ENCODE data around the gene ZNF785. TPM values are rescaled to one million over a fixed set of nuclear protein-coding genes. Genes with fewer than 3 reads are reported as not detected.
A peak's percentile ranks its signal among the peaks of the same experiment; 100 is the strongest.
"Not testable (repeated sequence)": the region's sequence is repeated elsewhere in the genome, so short reads cannot be mapped to it uniquely, and the experiment has no call there.

The ZNF785 gene
- 26.3 TPM for total RNA-seq

DNA sequence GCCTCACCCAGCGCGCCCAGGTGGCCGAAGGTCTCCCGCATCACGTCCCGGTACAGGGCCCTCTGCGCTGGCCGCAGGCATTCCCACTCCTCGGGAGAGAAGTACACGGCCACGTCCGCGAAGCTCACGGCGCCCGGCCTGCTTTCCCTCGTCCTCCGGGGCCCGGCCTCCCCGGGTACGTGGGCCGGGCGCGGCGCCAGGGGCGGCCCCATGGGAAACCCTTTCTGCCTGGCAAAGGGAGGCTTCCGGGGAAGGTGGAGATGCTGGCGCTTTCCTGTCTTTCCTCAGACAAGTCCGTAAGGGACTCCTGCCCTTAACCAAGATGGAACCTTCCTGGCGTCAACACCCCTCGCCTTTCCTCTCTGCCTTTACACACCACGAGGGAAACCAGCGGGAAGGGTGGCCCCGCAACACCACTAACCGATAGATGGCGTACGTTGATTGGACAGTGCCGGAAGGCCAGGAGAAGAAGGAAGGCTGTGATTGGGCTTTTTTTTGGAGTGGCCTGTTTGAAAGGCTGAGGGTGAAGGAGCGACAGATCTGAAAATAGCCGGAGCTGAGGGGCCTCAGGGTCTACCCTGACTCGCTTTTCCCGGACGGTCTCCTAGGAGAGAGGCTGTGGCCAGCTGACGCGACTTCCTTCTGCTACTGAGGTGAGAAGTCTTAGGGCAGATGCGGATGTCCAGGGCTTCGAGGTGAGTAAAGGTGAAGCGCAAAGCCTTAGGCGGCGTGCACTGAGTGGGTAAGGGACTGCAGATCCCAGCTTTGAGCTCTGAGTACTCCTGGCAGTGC lies at the start of gene ZNF785:
Gene ZNF785, minus strand, starts transcription at position 298 of the 792 bp plus-strand sequence. Its CDS starts 86 bp downstream, at position 212.
- intact Hi-C loops (cut with DNase I), result no loop called here
- peak; percentile 97 for DNase-seq (ENCODE audit: low spot score)
- ATAC-seq, result peak; percentile 99

DNA sequence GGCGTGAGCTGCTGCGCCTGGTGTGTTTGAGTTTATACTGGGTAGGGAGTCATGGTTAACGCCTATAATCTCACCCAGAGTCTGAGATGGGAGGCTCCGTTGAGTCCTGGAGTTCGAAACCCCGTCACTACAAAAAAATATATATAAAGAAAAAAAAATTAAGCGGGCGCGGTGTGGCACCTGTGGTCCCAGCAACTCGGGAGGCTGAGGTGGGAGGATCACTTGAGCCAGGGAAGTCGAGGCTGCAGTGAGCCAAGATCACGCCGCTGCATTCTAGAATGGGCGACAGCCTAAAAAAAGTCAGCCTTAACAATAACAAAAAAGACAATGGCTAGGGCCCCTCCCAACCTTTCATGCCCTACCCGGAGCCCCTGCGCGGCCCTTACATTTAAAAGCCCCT lies 48.0 kb upstream of the ZNF785 start:
- DNase-seq (ENCODE audit: low spot score) (no peak), ATAC-seq (no peak)
- intact Hi-C loops (cut with DNase I), result no loop called here

DNA sequence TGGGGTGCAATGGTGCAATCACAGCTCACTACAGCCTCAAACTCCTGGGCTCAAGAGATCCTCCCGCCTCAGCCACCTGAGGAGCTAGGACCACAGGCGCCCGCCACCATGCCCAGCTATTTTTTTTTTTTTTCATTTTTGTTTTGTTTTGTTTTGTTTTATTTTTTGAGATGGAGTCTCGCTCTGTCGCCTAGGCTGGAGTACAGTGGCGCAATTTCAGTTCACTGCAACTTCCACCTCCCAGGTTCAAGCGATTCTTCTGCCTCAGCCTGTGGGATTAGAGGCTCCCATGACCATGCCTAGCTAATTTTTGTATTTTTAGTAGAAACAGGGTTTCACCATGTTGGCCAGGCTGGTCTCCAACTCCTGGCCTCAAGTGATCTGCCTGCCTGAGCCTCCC lies 47.0 kb upstream of the ZNF785 start:
- DNase-seq (ENCODE audit: low spot score); intact Hi-C loops (cut with DNase I); ATAC-seq: not testable (repeated sequence)

DNA sequence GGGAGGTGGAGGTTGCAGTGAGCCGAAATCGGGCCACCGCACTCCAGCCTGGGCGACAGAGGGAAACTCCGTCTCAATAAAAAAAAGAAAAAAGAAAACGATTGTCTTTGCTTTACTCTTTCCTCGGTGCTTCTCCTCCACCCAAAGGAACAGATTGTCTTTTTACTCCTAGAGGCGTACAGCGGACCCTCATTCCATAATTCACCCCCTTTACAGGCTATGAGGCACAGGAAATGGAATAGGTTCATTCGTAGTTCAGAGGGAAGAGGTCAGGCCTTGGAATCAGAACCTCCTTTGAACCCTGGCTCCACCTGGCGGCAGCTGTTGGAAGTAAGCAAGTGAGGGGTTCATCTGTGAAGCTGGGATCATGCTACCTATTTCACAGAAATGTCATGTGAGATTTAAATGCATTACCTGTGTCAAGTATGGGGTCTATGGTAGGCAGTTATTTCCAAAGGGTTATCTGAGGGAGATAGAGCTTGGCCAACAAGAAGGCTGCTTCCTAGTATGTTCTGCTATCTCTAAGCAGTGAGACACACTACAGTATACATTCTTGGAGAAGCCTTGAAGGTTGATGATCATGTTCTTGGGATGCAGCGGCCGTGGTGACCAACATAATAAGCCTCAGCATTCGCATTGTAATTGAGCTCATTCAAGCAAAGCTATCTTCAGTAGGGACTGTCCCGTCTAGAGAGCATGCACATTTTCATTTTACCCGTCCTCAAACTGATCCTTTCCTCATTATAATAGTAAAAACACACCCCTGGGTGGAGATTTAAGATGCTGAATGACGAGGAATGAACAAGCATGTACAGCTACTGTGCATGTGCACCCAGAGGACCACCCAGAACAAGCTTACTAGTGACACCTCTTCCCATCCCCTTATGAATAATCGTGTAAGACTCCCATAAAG lies 43.4 kb upstream of the ZNF785 start:
- ATAC-seq (peak; percentile 92), DNase-seq (ENCODE audit: low spot score) (peak; percentile 94)
- intact Hi-C loops (cut with DNase I), result no loop called here

DNA sequence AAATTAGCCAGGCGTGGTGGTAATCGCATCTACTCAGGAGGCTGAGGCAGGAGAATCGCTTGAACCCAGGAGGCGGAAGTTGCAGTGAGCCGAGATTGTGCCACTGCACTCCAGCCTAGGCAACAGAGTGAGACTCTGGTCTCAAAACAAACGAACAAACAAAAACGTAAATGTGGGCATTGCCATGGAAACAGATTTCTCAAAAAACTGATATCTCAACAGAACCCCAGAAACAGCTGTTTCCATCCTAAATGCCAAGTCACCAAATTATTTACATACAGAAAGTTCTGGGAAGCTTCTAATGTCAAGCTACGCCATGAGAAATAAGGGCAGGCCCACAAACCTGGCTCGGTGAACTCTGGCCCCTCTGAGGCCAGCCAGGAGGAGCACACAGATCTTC lies 40.7 kb upstream of the ZNF785 start:
- ATAC-seq, result no peak
- intact Hi-C loops (cut with DNase I), result no loop called here
- no peak for DNase-seq (ENCODE audit: low spot score)

DNA sequence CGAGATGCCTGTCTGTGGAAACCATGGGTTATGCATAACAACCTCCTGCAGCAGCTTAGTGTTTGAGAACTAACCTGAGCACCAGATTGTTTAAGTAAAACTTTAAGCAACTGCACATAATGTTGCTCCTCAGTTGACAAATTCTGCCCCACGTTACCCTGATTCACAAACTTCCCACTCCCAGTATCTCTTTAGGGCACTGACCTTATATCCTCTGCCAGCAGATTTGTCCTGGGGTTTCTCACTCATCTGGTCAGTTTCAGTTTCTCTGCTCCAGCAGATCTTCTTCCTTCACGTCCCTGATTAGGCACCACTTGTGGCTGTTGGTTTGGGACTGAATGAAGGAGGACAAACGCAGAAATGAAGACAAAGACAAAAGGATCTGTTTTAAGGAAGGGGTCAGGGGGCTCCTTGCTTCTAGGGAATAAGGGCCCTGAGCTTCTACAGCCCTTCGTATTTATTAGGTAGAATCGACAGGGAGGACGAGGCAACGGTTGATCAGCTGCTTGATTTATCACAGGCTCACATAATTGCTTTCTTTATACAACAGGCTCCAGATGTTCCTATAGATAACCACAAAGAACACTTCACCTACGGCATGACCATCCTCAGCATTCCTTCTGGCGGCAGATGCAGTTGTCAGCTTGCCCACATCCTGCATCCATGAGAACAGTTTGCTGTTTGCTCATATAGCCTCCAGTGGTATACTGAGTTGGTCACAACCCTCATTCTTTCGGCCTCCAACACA lies 38.2 kb upstream of the ZNF785 start:
- intact Hi-C loops (cut with DNase I), result no loop called here
- no peak for DNase-seq (ENCODE audit: low spot score)
- ATAC-seq, result no peak

DNA sequence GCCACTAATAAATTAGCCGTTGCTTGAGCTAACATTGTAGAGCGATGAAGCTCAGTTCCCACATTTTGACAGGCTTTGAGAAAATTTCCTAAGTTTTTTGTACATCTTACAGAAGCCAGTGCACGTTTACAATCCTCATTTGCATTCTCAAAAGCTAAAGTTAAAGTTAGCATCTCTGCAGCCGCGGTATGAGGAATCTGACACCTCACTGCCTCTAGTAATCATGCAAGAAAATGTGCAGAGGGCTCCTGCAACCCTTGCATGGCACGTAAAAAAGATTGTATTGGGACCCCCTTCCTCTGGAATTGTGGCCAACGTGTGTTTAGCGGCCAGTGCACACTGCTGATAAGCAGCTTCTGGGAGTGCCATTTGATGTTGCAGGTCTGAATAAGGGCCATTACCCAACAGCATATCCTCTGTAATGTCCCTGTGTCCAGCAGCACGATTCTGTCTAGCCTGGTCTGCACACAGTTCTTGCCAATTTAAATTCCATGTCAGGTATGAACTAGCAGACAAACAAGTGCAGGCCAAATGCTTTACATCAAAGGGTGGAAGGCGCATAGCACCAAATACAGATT lies 37.0 kb upstream of the ZNF785 start:
- no peak for DNase-seq (ENCODE audit: low spot score)
- ATAC-seq, result no peak
- intact Hi-C loops (cut with DNase I), result no loop called here

DNA sequence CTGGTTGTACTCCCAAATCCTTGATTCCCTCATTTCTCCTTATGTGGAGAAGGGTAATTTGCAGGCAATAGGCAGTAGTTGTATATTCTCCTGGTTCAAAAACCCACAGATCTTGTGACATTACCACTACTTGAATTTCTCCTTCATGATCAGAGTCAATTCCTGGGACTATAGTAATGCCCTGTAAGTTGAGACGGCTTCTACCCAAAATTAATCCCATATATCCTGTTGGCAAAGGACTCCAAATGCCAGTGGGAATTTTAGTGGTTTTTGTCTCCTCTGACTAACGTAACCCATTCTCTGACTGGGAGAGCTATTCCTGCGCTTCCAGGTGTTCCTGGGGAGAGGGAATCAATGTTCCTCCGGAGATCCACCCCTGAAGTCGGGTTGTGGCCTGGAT lies 36.3 kb upstream of the ZNF785 start:
- no peak for ATAC-seq
- intact Hi-C loops (cut with DNase I), result no loop called here

DNA sequence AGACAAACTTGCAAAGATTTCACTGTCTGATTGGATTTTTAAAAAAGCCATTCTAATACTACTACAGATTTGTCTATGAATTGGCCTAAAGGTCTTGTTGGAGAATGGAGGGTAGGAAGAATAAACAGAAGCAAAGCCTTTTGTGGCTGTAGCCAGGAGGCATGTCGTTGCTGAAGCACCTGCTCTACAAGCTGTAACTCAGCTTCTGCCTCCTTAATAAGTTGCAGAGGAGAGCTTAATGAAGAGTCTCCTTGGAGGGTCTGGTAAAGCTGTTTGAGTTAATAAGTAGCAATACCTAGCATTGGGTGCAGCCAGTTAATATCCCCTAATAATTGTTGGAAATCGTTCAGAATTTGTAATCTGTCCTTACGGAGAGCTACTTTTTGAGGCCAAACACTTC lies 34.7 kb upstream of the ZNF785 start:
- intact Hi-C loops (cut with DNase I), result no loop called here
- no peak for ATAC-seq

More for the DNA sequence above, 36.3 kb upstream of the ZNF785 start:
- DNase-seq (ENCODE audit: low spot score), result no peak

DNA sequence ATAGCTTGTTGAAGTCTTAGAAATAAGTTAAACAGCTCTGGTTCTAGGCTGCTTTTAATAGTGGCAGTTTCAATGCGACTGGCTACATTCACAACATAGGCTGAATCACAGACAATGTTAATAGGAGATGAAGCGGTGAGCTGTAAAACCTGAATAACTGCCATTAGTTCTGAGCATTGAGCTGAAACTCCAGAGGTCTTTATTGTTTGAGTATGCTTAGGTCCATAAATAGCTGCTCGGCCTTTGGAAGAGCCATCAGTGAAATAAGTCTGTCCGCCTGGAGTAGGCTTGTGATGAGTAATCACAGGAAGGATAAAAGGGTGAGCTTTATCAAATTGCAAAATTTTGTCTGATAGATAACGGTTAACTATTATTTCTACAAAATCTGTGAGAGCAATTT lies 34.1 kb upstream of the ZNF785 start:
- ATAC-seq, result no peak
- no peak for DNase-seq (ENCODE audit: low spot score)

More for the DNA sequence above, 34.7 kb upstream of the ZNF785 start:
- no peak for DNase-seq (ENCODE audit: low spot score)

DNA sequence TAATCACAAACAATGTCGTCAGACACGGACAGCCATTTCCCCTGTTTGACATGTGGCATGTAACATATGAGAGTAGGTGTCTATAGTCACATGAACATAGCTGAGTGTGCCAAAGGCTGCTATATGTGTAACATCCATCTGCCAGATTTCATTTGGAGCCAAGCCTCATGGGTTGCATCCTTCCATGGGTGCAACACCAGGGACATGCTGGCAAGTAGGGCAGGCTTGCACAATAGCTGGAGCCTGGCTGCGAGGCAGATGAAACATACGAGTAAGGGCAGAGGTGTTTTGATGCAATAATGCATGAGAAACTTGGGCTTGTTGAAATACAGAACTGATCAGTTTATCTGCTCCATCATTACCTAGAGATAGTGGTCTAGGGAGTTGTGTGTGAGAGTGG lies 33.7 kb upstream of the ZNF785 start:
- intact Hi-C loops (cut with DNase I), result no loop called here
- no peak for DNase-seq (ENCODE audit: low spot score)
- no peak for ATAC-seq

More for the DNA sequence above, 34.1 kb upstream of the ZNF785 start:
- intact Hi-C loops (cut with DNase I), result no loop called here

DNA sequence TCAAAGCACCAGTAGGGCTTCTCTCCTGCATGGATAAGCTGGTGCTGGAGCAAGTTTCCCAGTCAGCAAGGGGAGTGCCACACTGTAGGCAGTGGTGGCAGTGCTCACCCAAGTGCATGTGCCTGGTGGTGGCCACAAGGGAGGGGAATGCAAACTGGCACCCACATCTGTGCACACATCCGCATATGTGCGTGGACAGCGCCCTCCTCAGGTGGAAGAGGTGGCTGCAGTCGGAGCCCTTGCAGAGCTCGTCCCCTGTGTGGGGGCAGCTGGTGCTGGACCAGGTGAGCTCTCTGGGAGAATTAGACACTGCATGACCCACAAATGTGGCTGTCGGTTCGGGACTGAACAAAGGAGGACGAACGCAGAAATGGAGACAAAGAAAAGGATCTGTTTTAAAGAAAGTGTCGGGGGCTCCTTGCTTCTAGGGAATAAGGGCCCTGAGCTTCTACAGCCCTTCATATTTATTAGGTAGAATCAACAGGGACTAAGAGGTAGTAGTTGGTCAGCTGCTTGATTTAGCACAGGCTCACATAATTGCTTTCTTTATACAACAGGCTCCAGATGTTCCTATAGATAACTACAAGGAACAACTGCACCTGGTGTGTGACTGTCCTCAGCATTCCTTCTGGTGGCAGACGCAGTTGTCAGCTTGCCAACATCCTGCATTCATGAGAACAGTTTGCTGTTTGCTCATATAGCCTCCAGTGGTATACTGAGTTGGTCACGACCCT lies 30.0 kb upstream of the ZNF785 start:
- DNase-seq (ENCODE audit: low spot score), result peak; percentile 72
- intact Hi-C loops (cut with DNase I), result no loop called here
- no peak for ATAC-seq

DNA sequence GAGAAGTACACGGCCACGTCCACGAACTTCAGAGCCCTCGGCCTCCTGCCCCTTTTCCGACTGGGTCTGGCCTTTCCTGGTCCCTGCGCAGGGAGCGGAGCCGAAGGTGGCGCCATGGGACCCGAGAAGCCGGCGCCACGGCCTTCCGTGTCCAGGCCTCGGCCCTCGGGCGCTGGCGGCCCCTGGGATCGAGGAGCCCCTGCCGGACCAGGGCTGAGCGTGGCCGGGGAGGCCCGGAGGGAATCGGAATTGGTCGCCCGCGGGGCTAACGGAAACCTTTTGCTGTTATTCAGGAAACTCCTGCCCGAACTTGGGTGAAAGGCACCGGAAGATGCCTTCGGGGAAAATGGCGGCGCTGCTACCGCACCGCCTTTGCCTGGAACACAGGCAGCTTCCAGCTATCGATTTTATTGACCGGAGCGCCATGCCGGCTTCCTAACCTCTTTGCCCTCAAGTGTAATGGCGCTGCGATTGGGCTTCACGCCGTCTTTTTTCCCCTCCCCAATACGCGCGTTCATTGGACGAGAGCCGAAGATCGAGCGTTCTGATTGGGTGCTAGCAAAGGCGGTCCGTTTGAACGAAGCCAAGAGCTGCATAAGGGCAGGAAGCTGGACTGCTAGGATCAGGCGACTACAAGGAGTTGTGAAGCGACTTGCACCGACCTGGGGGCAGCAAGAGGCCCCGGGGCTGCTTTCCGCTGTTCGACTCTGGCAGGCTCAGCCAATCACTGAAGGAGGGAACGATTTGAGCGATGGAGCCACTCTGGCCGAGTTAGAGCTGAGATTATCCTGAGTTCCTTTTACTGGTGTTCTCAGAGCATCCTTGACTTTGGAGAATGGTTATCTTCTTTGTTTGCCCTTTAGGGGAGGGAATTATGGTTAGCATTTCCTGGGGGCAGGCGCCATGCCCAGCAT lies 24.7 kb upstream of the ZNF785 start, which contains the start of gene ZNF689:
Gene ZNF689, minus strand, starts transcription at position 464 of the 914 bp plus-strand sequence. Its CDS starts 348 bp downstream, at position 116.
- ATAC-seq (peak; percentile 99), DNase-seq (ENCODE audit: low spot score) (peak; percentile 96)
- intact Hi-C loops (cut with DNase I), result no loop called here

DNA sequence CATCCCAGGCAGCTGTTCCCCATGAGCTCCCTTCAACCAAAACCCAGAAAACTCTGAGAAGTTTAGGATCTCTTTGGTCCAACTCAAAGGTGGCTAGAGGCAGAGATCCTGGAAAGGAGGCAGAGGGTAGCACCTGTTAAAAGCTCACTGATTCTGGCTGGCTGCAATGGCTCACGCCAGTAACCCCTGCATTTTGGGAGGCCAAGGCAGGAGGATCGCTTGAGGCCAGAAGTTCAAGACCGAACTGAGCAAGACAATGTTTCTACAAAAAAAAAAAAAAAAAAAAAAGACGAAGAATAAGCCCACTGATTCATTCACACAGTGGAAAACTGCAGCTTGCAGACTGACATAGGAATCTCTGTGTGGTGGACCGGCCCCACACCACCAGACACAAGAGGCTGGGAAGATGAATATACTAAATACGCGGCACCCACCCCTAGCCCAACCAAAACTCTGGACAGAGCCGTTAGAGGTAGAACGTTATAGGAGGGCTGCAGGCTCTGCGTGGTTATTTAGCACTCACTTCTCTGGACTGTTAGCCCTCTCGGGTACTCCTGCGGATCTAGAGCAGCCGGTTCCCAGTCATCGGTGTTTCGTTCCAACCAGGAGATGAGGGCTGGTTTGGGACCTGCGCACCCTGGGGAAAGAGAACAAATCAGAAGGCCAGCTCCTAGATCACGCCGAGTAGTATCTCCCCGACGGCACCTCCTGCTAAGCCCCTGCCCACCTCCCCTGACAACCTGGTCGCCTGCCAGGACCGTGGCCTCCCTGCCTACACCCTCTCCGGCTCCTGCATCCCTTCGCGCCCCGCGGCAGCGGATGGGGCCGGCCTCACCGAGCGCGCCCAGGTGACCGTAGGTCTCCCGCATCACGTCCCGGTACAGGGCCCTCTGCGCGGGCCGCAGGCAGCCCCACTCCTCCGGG lies 23.8 kb upstream of the ZNF785 start:
- intact Hi-C loops (cut with DNase I), result no loop called here
- DNase-seq (ENCODE audit: low spot score), result peak; percentile 73
- peak; percentile 52 for ATAC-seq

DNA sequence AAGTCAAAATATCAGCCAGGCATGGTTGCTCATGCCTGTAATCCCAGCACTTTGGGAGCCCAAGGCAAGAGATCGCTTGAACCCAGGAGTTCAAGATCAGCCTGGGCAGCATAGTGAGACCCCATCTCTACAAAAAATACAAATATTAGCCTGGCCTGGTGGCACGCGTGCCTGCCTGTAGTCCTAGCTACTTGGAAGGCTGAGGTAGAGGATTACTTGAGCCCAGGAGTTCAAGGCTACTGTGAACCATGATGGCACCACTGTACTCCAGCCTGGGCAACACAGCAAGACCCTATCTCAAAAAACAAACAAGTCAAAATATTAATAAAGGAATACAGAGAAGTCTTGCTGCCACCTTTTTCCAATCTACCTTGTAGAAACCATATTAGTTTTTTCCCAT lies 20.5 kb upstream of the ZNF785 start:
- ATAC-seq (no peak), DNase-seq (ENCODE audit: low spot score) (no peak)
- intact Hi-C loops (cut with DNase I), result no loop called here

DNA sequence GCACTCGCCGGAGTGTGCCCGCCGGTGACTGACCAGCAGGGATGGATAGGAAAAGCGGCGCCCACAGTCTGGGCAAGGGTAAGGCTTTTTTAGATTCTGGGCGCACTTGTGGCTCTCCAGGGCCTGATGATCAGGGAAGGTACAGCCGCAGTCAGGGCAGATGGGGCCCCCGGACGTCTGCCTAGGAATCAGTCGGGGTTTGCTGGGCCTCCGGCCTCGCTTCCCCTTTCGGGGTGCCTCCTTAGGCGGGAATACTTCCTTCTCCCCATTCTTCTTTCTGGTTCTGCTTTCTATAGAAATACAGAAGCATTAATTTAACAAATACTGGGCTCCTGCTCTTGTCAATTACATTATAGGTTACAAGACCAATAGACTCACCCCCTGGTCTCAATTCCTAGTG lies 19.7 kb upstream of the ZNF785 start:
- intact Hi-C loops (cut with DNase I), result no loop called here

More for the DNA sequence above, 19.7 kb upstream of the ZNF785 start:
- ATAC-seq (peak; percentile 15), DNase-seq (ENCODE audit: low spot score) (peak; percentile 66)
